ENCODE data around the gene RSPH4A.

The RSPH4A gene

DNA sequence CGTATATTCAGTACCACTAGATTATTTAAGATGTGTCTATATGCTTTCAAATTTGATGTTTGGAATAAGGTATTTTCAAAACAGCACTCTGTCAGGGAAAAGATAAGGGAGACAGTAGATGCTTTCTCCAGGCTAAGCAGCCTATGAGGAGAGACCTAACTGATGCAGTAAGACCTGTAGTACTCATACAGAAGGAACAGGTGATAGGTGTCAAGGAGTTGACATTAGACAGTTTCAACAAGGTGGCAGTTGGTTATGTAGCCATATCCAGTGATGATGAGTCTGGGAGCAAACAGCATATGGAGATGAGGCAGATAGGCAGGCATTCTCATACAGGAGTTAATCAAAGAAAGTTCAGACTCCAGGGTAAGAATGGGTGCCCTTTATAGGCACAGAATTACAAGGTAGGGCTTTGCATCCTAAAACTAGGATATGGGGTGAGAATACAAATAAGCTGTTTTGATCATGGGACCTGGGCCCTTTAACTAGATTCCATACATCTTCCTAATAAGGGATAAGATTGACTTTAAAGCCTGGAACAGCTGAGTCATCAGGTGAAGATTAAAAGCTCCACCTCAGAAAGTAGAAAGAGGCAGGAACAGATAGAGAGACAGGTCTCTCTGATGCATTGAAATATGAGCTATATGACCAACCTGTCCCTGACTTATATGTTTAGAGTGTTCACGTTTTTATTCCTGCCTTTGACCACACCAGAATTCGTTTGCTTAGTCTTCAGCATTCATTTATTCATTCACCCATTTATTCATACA, 7.9 kb downstream of the RSPH4A start:
- no peak overlapping the region for H2AFZ ChIP-seq
- no peak overlapping the region for H3K27ac ChIP-seq
- no peaks in the 10 kb centered on the region for H3K27me3 ChIP-seq (ENCODE audit: control insufficient read depth, insufficient read depth, low read length)
- no peak overlapping the region for H3K4me3 ChIP-seq (ENCODE audit: low read depth, low read length)
- H3K4me1 ChIP-seq = no peaks in the 10 kb centered on the region
- H3K9ac ChIP-seq = no peak overlapping the region
- no peaks in the 10 kb centered on the region for H3K79me2 ChIP-seq
- no peaks in the 10 kb centered on the region for H3K36me3 ChIP-seq (ENCODE audit: control insufficient read depth, insufficient read depth, low read length)
- H3K4me2 ChIP-seq (ENCODE audit: low read length) = no peak overlapping the region
- no peaks in the 10 kb centered on the region for H3K9me3 ChIP-seq (ENCODE audit: control insufficient read depth, low read length)
- TF ChIP-seq, protein P1, sequence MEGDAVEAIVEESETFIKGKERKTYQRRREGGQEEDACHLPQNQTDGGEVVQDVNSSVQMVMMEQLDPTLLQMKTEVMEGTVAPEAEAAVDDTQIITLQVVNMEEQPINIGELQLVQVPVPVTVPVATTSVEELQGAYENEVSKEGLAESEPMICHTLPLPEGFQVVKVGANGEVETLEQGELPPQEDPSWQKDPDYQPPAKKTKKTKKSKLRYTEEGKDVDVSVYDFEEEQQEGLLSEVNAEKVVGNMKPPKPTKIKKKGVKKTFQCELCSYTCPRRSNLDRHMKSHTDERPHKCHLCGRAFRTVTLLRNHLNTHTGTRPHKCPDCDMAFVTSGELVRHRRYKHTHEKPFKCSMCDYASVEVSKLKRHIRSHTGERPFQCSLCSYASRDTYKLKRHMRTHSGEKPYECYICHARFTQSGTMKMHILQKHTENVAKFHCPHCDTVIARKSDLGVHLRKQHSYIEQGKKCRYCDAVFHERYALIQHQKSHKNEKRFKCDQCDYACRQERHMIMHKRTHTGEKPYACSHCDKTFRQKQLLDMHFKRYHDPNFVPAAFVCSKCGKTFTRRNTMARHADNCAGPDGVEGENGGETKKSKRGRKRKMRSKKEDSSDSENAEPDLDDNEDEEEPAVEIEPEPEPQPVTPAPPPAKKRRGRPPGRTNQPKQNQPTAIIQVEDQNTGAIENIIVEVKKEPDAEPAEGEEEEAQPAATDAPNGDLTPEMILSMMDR (IDR thresholded peaks at IDR 0.05) = no peak

DNA sequence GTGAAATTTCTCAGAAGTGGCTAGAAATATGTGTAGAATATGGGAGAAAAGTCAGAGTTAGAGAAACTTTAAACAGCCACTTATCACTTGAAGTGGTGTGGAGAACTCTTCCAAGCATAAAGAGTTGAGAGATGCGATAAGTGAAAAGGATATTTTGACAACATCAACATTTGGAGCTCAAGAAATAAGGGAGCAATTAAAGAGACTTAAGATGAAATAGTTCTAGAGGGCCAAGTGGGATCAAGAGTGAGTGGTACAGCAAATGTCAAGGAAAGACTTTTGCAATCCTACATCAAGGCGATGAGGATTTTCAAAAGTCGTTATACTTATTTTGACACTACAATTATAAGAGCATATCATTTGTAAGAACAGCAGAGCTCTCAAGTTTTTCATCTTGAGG, 9.6 kb downstream of the RSPH4A start:
- H3K36me3 ChIP-seq (ENCODE audit: control insufficient read depth, insufficient read depth, low read length) = no peaks in the 10 kb centered on the region
- TF ChIP-seq, protein P1 (IDR thresholded peaks at IDR 0.05) = no peak
- no peak overlapping the region for H3K4me3 ChIP-seq (ENCODE audit: low read depth, low read length)
- H3K4me2 ChIP-seq (ENCODE audit: low read length) = no peak overlapping the region
- no peaks in the 10 kb centered on the region for H3K9me3 ChIP-seq (ENCODE audit: control insufficient read depth, low read length)
- no peak overlapping the region for H2AFZ ChIP-seq
- H3K9ac ChIP-seq = no peak overlapping the region
- no peak overlapping the region for H3K27ac ChIP-seq
- no peaks in the 10 kb centered on the region for H3K79me2 ChIP-seq
- peaks cover 1% of the 10 kb centered on the region for H3K4me1 ChIP-seq
- H3K27me3 ChIP-seq (ENCODE audit: control insufficient read depth, insufficient read depth, low read length) = no peaks in the 10 kb centered on the region

DNA sequence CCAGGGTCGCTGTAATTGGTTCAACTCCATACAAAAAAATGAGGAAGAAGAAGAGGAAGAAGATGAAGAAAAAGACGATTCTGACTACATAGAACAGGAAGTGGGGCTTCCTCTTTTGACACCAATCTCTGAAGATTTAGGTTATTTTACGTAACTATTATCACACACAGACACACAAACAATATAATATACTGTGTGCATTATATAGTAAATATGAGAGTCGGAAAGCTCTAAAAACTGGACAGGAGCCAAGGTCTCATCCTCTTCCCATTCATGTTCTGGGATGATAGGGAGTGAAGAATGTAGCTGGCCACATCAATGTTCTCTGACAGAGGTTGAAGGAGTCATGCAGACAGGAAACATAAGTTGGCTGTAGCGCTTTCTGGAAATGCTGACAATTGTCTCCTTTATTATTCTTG, 13.3 kb downstream of the RSPH4A start:
- H3K9me3 ChIP-seq (ENCODE audit: control insufficient read depth, low read length) = no peaks in the 10 kb centered on the region
- no peaks in the 10 kb centered on the region for H3K36me3 ChIP-seq (ENCODE audit: control insufficient read depth, insufficient read depth, low read length)
- H3K4me2 ChIP-seq (ENCODE audit: low read length) = no peak overlapping the region
- H3K27me3 ChIP-seq (ENCODE audit: control insufficient read depth, insufficient read depth, low read length) = no peaks in the 10 kb centered on the region
- no peak overlapping the region for H2AFZ ChIP-seq
- no peak overlapping the region for H3K27ac ChIP-seq
- peaks cover 11% of the 10 kb centered on the region for H3K4me1 ChIP-seq
- H3K9ac ChIP-seq = no peak overlapping the region
- no peaks in the 10 kb centered on the region for H3K79me2 ChIP-seq
- TF ChIP-seq, protein P1 (IDR thresholded peaks at IDR 0.05) = no peak
- no peak overlapping the region for H3K4me3 ChIP-seq (ENCODE audit: low read depth, low read length)

DNA sequence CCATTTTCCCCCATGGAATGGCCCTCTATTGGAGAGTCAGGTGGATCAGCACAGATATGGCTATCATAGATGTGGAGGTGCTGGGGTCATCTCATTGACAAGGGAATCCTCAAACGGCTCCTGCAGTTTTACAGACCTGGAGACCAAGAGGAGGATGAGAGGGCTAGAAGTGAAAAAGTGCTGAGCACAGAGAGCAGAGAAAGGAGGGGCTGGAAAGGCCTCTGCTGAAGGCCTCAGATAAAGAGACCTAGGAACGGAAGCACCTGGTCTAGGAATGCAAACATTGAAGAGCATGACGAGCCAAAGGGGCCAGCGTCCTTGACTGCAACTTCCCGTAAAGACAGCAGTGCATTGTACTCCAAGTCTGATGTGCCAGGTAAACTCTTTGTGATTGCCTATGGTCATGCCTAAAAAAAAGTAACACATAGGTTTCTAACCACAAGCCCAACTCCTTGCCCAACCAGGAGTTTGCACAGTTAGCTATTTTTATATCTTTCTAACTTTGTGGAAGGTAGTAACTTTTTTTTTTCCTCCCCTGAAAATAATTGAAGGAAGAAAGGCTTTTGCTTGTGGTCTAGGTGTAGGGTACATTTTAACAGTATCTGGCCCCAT, 15.2 kb downstream of the RSPH4A start:
- Histone ChIP-seq H3K27ac (peak overlapping the region; percentile 64), H3K79me2 (no peaks in the 10 kb centered on the region), H3K4me3 (ENCODE audit: low read depth, low read length) (no peak overlapping the region), H2AFZ (peak overlapping the region; percentile 66), H3K4me1 (peaks cover 11% of the 10 kb centered on the region), H3K36me3 (ENCODE audit: control insufficient read depth, insufficient read depth, low read length) (no peaks in the 10 kb centered on the region), H3K27me3 (ENCODE audit: control insufficient read depth, insufficient read depth, low read length) (no peaks in the 10 kb centered on the region), H3K9me3 (ENCODE audit: control insufficient read depth, low read length) (no peaks in the 10 kb centered on the region), H3K4me2 (ENCODE audit: low read length) (no peak overlapping the region), H3K9ac (no peak overlapping the region)
- TF ChIP-seq, protein P1 (IDR thresholded peaks at IDR 0.05) = no peak
